Measurements from ENCODE around the gene RAB5B. TPM values are rescaled to one million over a fixed set of nuclear protein-coding genes. Genes with fewer than 3 reads are reported as not detected.

RAB5B gene
- total and polyA plus RNA-seq, 2 donors (not counting 1 experiment from before 2014, with no cell fraction given), result 55.3 to 193 TPM

GRCh38 chr12:55940065-55940732, 33.7 kb upstream of the RAB5B start:
- H2AFZ ChIP-seq (ENCODE audit: low read length), result peak overlapping the region; percentile 92
- H3K4me3 ChIP-seq (replicated peaks in 1 of 4; ENCODE audit: control extremely low read depth in 1 of 4, insufficient read depth in 1 of 4, low read depth in 3 of 4, low read length in 4 of 4), result no peak overlapping the region
- no peaks in the 10 kb centered on the region for H4K20me1 ChIP-seq (ENCODE audit: control insufficient read depth, extremely low read depth, insufficient read depth, low read length)
- H3K9me3 ChIP-seq (ENCODE audit: control insufficient read depth, insufficient read depth, low read depth, low read length), result no peaks in the 10 kb centered on the region
- peak; percentile 75 to 87 for DNase-seq (ENCODE audit: low read depth in 2 of 2)
- H3K36me3 ChIP-seq (ENCODE audit: control insufficient read depth, insufficient read depth, low read length), result peaks cover 8% of the 10 kb centered on the region
- peaks cover 3% of the 10 kb centered on the region for H3K4me1 ChIP-seq (ENCODE audit: control insufficient read depth, extremely low read depth, insufficient read depth, low read length)
- H3K4me2 ChIP-seq (ENCODE audit: extremely low read depth, insufficient read depth, low read length), result no peak overlapping the region
- H3K9ac ChIP-seq (ENCODE audit: insufficient read depth, low read length), result no peak overlapping the region
- H3K27me3 ChIP-seq (ENCODE audit: control insufficient read depth, insufficient read depth, low read length), result no peaks in the 10 kb centered on the region
- TF ChIP-seq EZH2 (IDR thresholded peaks at IDR 0.05; ENCODE audit: low read length, missing control alignments) (no peak), CTCF (conservative IDR thresholded peaks at IDR 0.05 in 1 of 2, IDR thresholded peaks at IDR 0.05 in 1 of 2; ENCODE audit: low read depth in 1 of 2, low read length in 2 of 2) (peak; percentile 86 to 94)
- no peak overlapping the region for H3K27ac ChIP-seq (ENCODE audit: insufficient read depth, low read length)
- H3K79me2 ChIP-seq (ENCODE audit: control insufficient read depth, insufficient read depth, low read length), result no peaks in the 10 kb centered on the region

DNA sequence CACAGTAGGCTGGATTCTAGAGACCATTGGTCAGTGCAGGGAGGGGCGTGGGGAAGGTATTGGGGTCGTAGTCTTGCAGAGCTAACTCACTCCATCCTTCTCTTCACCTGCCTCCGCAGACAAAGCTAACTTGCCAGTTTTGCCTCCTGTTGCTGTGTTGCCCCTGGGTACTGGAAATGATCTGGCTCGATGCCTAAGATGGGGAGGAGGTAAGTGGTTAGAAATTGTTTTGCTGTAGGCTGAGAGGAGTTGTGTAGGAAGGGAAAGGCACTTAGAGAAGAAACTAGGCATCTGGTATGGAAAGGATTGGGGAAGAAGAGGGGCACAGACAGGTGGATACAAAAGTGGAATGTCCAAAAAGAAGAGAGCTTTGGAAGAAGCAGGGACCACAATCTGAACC, 31.8 kb upstream of the RAB5B start:
- H3K9me3 ChIP-seq (ENCODE audit: control insufficient read depth, insufficient read depth, low read depth, low read length), result no peaks in the 10 kb centered on the region
- no peak overlapping the region for H3K4me2 ChIP-seq (ENCODE audit: extremely low read depth, insufficient read depth, low read length)
- H3K27me3 ChIP-seq (ENCODE audit: control insufficient read depth, insufficient read depth, low read length), result no peaks in the 10 kb centered on the region
- DNase-seq (ENCODE audit: low read depth in 2 of 2), result no peak
- no peaks in the 10 kb centered on the region for H4K20me1 ChIP-seq (ENCODE audit: control insufficient read depth, extremely low read depth, insufficient read depth, low read length)
- TF ChIP-seq EZH2 (IDR thresholded peaks at IDR 0.05; ENCODE audit: low read length, missing control alignments) (no peak), CTCF (conservative IDR thresholded peaks at IDR 0.05 in 1 of 2, IDR thresholded peaks at IDR 0.05 in 1 of 2; ENCODE audit: low read depth in 1 of 2, low read length in 2 of 2) (no peak)
- no peak overlapping the region for H3K9ac ChIP-seq (ENCODE audit: insufficient read depth, low read length)
- H3K36me3 ChIP-seq (ENCODE audit: control insufficient read depth, insufficient read depth, low read length), result peaks cover 8% of the 10 kb centered on the region
- no peaks in the 10 kb centered on the region for H3K79me2 ChIP-seq (ENCODE audit: control insufficient read depth, insufficient read depth, low read length)
- no peak overlapping the region for H3K27ac ChIP-seq (ENCODE audit: insufficient read depth, low read length)
- no peak overlapping the region for H3K4me3 ChIP-seq (replicated peaks in 1 of 4; ENCODE audit: control extremely low read depth in 1 of 4, insufficient read depth in 1 of 4, low read depth in 3 of 4, low read length in 4 of 4)
- H2AFZ ChIP-seq (ENCODE audit: low read length), result no peak overlapping the region
- peaks cover 3% of the 10 kb centered on the region for H3K4me1 ChIP-seq (ENCODE audit: control insufficient read depth, extremely low read depth, insufficient read depth, low read length)

GRCh38 chr12:55942577-55943136, 31.2 kb upstream of the RAB5B start:
- no peaks in the 10 kb centered on the region for H3K79me2 ChIP-seq (ENCODE audit: control insufficient read depth, insufficient read depth, low read length)
- no peaks in the 10 kb centered on the region for H3K9me3 ChIP-seq (ENCODE audit: control insufficient read depth, insufficient read depth, low read depth, low read length)
- peaks cover 3% of the 10 kb centered on the region for H3K4me1 ChIP-seq (ENCODE audit: control insufficient read depth, extremely low read depth, insufficient read depth, low read length)
- H3K4me3 ChIP-seq (replicated peaks in 1 of 4; ENCODE audit: control extremely low read depth in 1 of 4, insufficient read depth in 1 of 4, low read depth in 3 of 4, low read length in 4 of 4), result no peak overlapping the region
- DNase-seq (ENCODE audit: low read depth in 2 of 2), result no peak
- H3K9ac ChIP-seq (ENCODE audit: insufficient read depth, low read length), result no peak overlapping the region
- H3K4me2 ChIP-seq (ENCODE audit: extremely low read depth, insufficient read depth, low read length), result no peak overlapping the region
- no peak overlapping the region for H2AFZ ChIP-seq (ENCODE audit: low read length)
- peaks cover 8% of the 10 kb centered on the region for H3K36me3 ChIP-seq (ENCODE audit: control insufficient read depth, insufficient read depth, low read length)
- TF ChIP-seq CTCF (conservative IDR thresholded peaks at IDR 0.05 in 1 of 2, IDR thresholded peaks at IDR 0.05 in 1 of 2; ENCODE audit: low read depth in 1 of 2, low read length in 2 of 2), result no peak
- no peak for TF ChIP-seq EZH2 (IDR thresholded peaks at IDR 0.05; ENCODE audit: low read length, missing control alignments)
- H3K27me3 ChIP-seq (ENCODE audit: control insufficient read depth, insufficient read depth, low read length), result no peaks in the 10 kb centered on the region
- no peak overlapping the region for H3K27ac ChIP-seq (ENCODE audit: insufficient read depth, low read length)
- H4K20me1 ChIP-seq (ENCODE audit: control insufficient read depth, extremely low read depth, insufficient read depth, low read length), result no peaks in the 10 kb centered on the region

Data from fibroblast of lung (primary cell).